ENCODE measurements around the gene IRF8. TPM values are rescaled to one million over a fixed set of nuclear protein-coding genes. Genes with fewer than 3 reads are reported as not detected.

The IRF8 gene
- total RNA-seq, 1 experiment from 2014 or later = 29.5 TPM

- H3K9me3 Mint-ChIP-seq (ENCODE audit: unreplicated experiment) = no peaks in the 10 kb centered on the region
These were observed 59.8 kb downstream of the IRF8 start for GRCh38 chr16:85958731-85959130.

GRCh38 chr16:85959686-85960085 is 60.7 kb downstream of the IRF8 start:
- Mint-ChIP-seq H3K4me3 (ENCODE audit: unreplicated experiment) (no peak overlapping the region), H3K4me1 (ENCODE audit: low read depth, unreplicated experiment) (peaks cover 8% of the 10 kb centered on the region), H3K36me3 (ENCODE audit: insufficient read depth, unreplicated experiment) (no peaks in the 10 kb centered on the region), H3K27me3 (ENCODE audit: insufficient read depth, unreplicated experiment) (no peaks in the 10 kb centered on the region), H3K9me3 (ENCODE audit: unreplicated experiment) (no peaks in the 10 kb centered on the region), H3K27ac (ENCODE audit: unreplicated experiment) (no peak overlapping the region)
- intact Hi-C loops (cut with micrococcal nuclease; ENCODE audit: unreplicated experiment) = no loop called here
- Histone ChIP-seq H3K27me3 (replicated peaks; ENCODE audit: control insufficient read depth, insufficient read depth, low read length) (no peaks in the 10 kb centered on the region), H3K4me1 (no peaks in the 10 kb centered on the region), H3K4me3 (ENCODE audit: low read depth, low read length) (no peak overlapping the region), H3K9me3 (no peaks in the 10 kb centered on the region), H3K36me3 (ENCODE audit: control insufficient read depth, insufficient read depth, low read length) (no peaks in the 10 kb centered on the region)
- POLR2A ChIA-PET = no interaction called here
- TF ChIP-seq, protein P1, sequence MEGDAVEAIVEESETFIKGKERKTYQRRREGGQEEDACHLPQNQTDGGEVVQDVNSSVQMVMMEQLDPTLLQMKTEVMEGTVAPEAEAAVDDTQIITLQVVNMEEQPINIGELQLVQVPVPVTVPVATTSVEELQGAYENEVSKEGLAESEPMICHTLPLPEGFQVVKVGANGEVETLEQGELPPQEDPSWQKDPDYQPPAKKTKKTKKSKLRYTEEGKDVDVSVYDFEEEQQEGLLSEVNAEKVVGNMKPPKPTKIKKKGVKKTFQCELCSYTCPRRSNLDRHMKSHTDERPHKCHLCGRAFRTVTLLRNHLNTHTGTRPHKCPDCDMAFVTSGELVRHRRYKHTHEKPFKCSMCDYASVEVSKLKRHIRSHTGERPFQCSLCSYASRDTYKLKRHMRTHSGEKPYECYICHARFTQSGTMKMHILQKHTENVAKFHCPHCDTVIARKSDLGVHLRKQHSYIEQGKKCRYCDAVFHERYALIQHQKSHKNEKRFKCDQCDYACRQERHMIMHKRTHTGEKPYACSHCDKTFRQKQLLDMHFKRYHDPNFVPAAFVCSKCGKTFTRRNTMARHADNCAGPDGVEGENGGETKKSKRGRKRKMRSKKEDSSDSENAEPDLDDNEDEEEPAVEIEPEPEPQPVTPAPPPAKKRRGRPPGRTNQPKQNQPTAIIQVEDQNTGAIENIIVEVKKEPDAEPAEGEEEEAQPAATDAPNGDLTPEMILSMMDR (IDR thresholded peaks at IDR 0.05; ENCODE audit: insufficient read depth in 1 of 2, low read depth in 1 of 2, low read length in 1 of 2, severe bottlenecking in 1 of 2, unreplicated experiment in 1 of 2) = no peak
- CTCF ChIA-PET = interaction anchor here (0.6 kb wide), 1 partner anchor 12 kb away, joined by 3 read pairs; no protein-coding TSS in a partner anchor
- no peak for DNase-seq
- BruUV-seq (replicated peaks) = no TSS peak

More at GRCh38 chr16:85958731-85959130, 59.8 kb downstream of the IRF8 start:
- H3K27ac Mint-ChIP-seq (ENCODE audit: unreplicated experiment) = no peak overlapping the region
- TF ChIP-seq, protein P1 (IDR thresholded peaks at IDR 0.05; ENCODE audit: insufficient read depth in 1 of 2, low read depth in 1 of 2, low read length in 1 of 2, severe bottlenecking in 1 of 2, unreplicated experiment in 1 of 2) = no peak
- no peaks in the 10 kb centered on the region for H3K4me1 ChIP-seq
- H3K4me1 Mint-ChIP-seq (ENCODE audit: low read depth, unreplicated experiment) = peaks cover 8% of the 10 kb centered on the region
- intact Hi-C loops (cut with micrococcal nuclease; ENCODE audit: unreplicated experiment) = no loop called here
- H3K27me3 Mint-ChIP-seq (ENCODE audit: insufficient read depth, unreplicated experiment) = no peaks in the 10 kb centered on the region
- no peak overlapping the region for H3K4me3 ChIP-seq (ENCODE audit: low read depth, low read length)
- BruUV-seq (replicated peaks) = no TSS peak
- ChIA-PET POLR2A (no interaction called here), CTCF (no interaction called here)
- no peaks in the 10 kb centered on the region for H3K9me3 ChIP-seq
- no peaks in the 10 kb centered on the region for H3K36me3 ChIP-seq (ENCODE audit: control insufficient read depth, insufficient read depth, low read length)
- H3K36me3 Mint-ChIP-seq (ENCODE audit: insufficient read depth, unreplicated experiment) = no peaks in the 10 kb centered on the region
- DNase-seq = no peak
- no peaks in the 10 kb centered on the region for H3K27me3 ChIP-seq (replicated peaks; ENCODE audit: control insufficient read depth, insufficient read depth, low read length)
- H3K4me3 Mint-ChIP-seq (ENCODE audit: unreplicated experiment) = no peak overlapping the region

- Mint-ChIP-seq H3K4me3 (ENCODE audit: unreplicated experiment) (no peak overlapping the region), H3K4me1 (ENCODE audit: low read depth, unreplicated experiment) (peaks cover 8% of the 10 kb centered on the region), H3K9me3 (ENCODE audit: unreplicated experiment) (no peaks in the 10 kb centered on the region), H3K27me3 (ENCODE audit: insufficient read depth, unreplicated experiment) (no peaks in the 10 kb centered on the region), H3K27ac (ENCODE audit: unreplicated experiment) (no peak overlapping the region), H3K36me3 (ENCODE audit: insufficient read depth, unreplicated experiment) (no peaks in the 10 kb centered on the region)
- TF ChIP-seq, protein P1 (IDR thresholded peaks at IDR 0.05; ENCODE audit: insufficient read depth in 1 of 2, low read depth in 1 of 2, low read length in 1 of 2, severe bottlenecking in 1 of 2, unreplicated experiment in 1 of 2) = no peak
- Histone ChIP-seq H3K27me3 (replicated peaks; ENCODE audit: control insufficient read depth, insufficient read depth, low read length) (no peaks in the 10 kb centered on the region), H3K4me3 (ENCODE audit: low read depth, low read length) (no peak overlapping the region), H3K4me1 (no peaks in the 10 kb centered on the region), H3K36me3 (ENCODE audit: control insufficient read depth, insufficient read depth, low read length) (no peaks in the 10 kb centered on the region), H3K9me3 (no peaks in the 10 kb centered on the region)
- POLR2A ChIA-PET = no interaction called here
- no TSS peak for BruUV-seq (replicated peaks)
- DNase-seq = no peak
- CTCF ChIA-PET = no interaction called here
- intact Hi-C loops (cut with micrococcal nuclease; ENCODE audit: unreplicated experiment) = no loop called here
These were observed 61.6 kb downstream of the IRF8 start for GRCh38 chr16:85960486-85961046.

Data from Caco-2 (cell line).